IPS-20b (cell line): Measurements from ENCODE around the gene ABLIM1.

Experiments
- H3K27ac ChIP-seq: one replicate; pipeline ENCODE4 v1.5.1; 2013; ENCODE audit warnings: low read length
- H3K27me3 ChIP-seq: 2 replicates; pipeline ENCODE4 v1.6.1; 2013; ENCODE audit warnings: mild to moderate bottlenecking, low read length, inconsistent platforms; ENCODE audit not compliant: insufficient read depth
- H3K36me3 ChIP-seq: 2 replicates; pipeline ENCODE4 v1.6.1; 2013; ENCODE audit warnings: low read depth, mild to moderate bottlenecking, inconsistent platforms, low read length, moderate library complexity; ENCODE audit not compliant: insufficient read depth
- H3K4me1 ChIP-seq: 2 replicates; pipeline ENCODE4 v1.6.1; 2013; ENCODE audit warnings: mild to moderate bottlenecking, control low read depth, inconsistent platforms, low read length, moderate library complexity; ENCODE audit not compliant: insufficient read depth
- H3K4me3 ChIP-seq: 2 replicates; pipeline ENCODE4 v1.5.1; 2013; ENCODE audit warnings: mild to moderate bottlenecking, low read length, inconsistent platforms
- H3K9ac ChIP-seq: 2 replicates; pipeline ENCODE4 v1.6.1; 2013; ENCODE audit warnings: low read depth, mild to moderate bottlenecking, inconsistent platforms, low read length, moderate library complexity
- H3K9me3 ChIP-seq: 2 replicates; pipeline ENCODE4 v1.6.1; 2013; ENCODE audit warnings: mild to moderate bottlenecking, low read depth, low read length, inconsistent platforms; ENCODE audit not compliant: insufficient read depth

The ABLIM1 gene

DNA sequence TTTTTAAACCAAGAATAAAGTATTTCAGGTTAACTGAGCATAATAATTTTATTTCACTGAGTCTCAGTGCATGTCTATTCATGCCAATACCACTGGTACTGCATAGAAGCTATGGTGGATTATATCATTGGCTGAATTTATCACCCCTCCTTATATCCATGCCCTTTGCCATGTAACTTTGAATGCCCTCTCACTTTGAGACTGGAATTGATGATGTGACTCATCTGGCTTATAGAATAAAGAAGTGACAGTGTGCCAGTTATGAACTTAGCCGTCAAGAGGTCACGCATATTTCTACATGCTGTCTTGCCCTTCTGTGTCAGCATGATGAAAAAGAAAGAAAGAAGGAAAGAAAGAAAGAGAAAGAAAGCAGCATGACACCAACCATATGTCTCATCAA, 20.7 kb upstream of the ABLIM1 start:
- H3K27me3 ChIP-seq: no peaks in the 10 kb centered on the region
- H3K27ac ChIP-seq: no peak overlapping the region
- no peaks in the 10 kb centered on the region for H3K4me1 ChIP-seq
- no peak overlapping the region for H3K9ac ChIP-seq
- H3K4me3 ChIP-seq: no peak overlapping the region
- no peaks in the 10 kb centered on the region for H3K9me3 ChIP-seq
- H3K36me3 ChIP-seq: no peaks in the 10 kb centered on the region

DNA sequence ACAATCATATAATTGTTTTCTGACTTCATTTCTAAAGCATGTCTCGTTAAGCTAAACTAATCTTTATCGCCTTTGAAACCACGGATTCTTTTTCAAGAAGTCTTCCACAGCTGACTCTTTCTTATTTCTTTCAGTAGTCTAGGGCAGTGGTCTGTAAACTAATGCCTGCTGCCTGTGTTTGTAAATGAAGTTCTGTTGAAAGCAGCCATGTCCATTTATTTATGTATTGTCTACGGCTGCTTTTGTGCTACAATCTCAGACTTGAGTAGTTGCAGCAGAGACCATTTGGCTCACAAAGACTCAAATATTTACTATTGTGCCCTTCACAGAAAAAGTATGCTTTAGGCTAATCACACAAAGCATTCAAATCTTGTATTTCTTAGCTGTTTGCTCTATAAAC, 20.3 kb upstream of the ABLIM1 start:
- no peaks in the 10 kb centered on the region for H3K9me3 ChIP-seq
- no peak overlapping the region for H3K4me3 ChIP-seq
- no peaks in the 10 kb centered on the region for H3K36me3 ChIP-seq
- H3K9ac ChIP-seq: no peak overlapping the region
- H3K4me1 ChIP-seq: no peaks in the 10 kb centered on the region
- no peak overlapping the region for H3K27ac ChIP-seq
- no peaks in the 10 kb centered on the region for H3K27me3 ChIP-seq

DNA sequence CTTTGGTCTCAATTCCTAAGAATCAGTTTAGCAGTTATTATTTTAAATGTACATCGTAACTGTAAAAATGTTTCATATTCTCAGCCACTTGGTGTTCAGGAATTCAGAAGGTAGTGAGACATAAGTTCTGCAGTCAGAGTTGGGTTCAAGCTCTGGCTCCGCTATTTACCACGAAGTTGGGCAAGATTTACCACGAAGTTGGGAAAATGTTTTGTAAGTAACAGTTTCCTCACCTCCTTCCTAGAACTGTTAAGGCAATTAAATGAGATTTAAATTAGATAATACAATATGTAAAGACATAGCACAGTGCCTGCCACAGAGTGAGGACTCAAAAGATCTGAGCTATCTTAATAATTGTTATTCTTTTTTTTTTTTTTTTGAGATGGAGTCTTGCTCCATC, 16.3 kb upstream of the ABLIM1 start:
- H3K27ac ChIP-seq: no peak overlapping the region
- H3K27me3 ChIP-seq: no peaks in the 10 kb centered on the region
- H3K36me3 ChIP-seq: no peaks in the 10 kb centered on the region
- no peaks in the 10 kb centered on the region for H3K4me1 ChIP-seq
- H3K9ac ChIP-seq: no peak overlapping the region
- H3K9me3 ChIP-seq: no peaks in the 10 kb centered on the region
- H3K4me3 ChIP-seq: no peak overlapping the region

DNA sequence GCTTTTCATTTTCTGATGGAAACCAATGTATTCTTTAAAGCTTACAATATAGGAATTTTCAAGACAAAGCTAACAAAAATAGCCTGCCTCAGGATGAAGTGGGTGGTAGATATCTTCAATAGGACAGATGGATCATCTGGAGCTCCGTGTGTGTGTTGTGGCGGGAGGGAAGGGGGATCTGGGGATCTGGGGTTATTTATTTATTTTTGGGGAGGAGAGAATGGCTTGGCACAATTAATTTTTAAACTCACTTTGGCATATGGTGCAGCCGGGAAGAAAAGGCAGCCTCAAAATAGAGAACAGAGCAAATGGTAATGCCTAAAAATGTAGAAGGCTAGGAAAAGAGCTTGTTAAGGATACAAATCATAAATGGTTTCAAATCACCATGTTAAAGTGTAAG, 11.6 kb upstream of the ABLIM1 start:
- Histone ChIP-seq H3K4me3 (no peak overlapping the region), H3K9me3 (no peaks in the 10 kb centered on the region), H3K36me3 (no peaks in the 10 kb centered on the region), H3K4me1 (no peaks in the 10 kb centered on the region), H3K27ac (no peak overlapping the region), H3K9ac (no peak overlapping the region), H3K27me3 (no peaks in the 10 kb centered on the region)

DNA sequence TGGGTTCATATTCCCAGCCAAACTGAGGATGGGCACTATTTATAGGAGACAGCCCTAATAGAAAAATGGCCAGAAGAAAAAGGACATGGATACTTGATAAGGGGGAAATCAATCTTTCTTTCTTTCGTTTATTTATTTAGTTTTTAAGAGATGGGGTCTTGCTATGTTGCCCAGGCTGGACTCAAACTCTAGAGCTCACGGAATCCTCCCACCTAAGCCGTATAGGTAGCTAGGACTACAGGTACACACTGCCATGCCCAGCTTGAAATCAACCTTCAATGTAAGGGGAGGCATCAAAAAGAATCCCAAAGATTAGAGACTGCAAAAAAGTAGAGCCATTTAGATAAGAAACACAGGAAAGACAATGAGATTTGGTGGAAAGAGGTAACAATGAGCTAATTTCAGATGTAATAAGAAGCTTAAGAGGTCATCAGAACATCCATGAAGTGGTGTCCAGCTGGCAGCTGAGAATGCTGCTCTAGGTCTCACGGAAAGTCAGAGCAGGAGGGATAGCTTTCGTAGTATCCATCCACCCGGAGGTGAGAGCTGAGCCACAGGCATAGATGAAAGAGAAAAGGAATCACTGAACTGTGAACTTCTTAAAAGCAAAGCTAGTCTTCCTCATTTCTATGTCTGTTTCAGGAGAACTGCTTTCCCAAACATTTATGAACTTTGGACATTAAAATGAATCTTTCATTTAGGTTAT, 10.5 kb upstream of the ABLIM1 start:
- Histone ChIP-seq H3K4me3 (no peak overlapping the region), H3K27me3 (no peaks in the 10 kb centered on the region), H3K4me1 (peaks cover 7% of the 10 kb centered on the region), H3K36me3 (no peaks in the 10 kb centered on the region), H3K27ac (no peak overlapping the region), H3K9me3 (no peaks in the 10 kb centered on the region), H3K9ac (no peak overlapping the region)

DNA sequence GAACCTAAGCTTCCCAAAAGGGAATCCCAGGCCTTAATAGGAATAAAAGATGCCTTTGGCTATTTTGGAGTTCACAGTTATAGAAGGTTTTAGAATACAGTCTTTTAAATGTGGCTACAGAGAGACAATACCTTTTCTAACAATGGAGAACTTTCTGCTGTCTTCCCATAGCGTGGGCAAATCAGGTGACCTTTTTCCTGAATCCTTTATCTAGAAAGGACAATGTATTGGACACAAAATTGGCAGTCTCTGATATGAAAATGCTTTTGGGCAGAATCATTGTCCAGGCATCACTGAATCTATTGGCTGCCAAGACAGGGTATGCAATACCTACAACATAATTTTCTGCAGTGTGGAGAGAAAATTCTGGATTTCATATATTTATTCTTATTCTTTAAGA, 7.8 kb upstream of the ABLIM1 start:
- no peak overlapping the region for H3K4me3 ChIP-seq
- H3K27ac ChIP-seq: no peak overlapping the region
- no peaks in the 10 kb centered on the region for H3K9me3 ChIP-seq
- peaks cover 19% of the 10 kb centered on the region for H3K4me1 ChIP-seq
- no peaks in the 10 kb centered on the region for H3K36me3 ChIP-seq
- no peaks in the 10 kb centered on the region for H3K27me3 ChIP-seq
- no peak overlapping the region for H3K9ac ChIP-seq

DNA sequence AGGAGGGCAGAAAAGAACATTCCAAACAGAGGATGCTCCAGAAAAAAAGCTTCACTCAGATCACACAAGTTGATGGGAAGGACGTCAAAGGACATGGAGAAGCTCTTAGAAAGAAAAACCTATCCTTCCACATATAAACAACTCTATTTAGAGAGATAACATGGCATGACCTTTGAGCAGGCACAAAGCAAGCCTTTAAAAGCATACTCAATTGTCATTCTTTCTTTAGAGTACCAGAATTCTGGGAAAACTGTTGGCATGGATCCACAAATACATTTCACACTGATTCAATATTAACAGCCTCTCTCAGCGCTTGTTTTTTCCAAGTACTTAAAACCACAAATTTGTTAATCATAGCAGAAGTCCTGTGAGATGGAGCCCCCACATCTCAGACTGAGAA, 7.3 kb upstream of the ABLIM1 start:
- H3K4me1 ChIP-seq: peaks cover 19% of the 10 kb centered on the region

DNA sequence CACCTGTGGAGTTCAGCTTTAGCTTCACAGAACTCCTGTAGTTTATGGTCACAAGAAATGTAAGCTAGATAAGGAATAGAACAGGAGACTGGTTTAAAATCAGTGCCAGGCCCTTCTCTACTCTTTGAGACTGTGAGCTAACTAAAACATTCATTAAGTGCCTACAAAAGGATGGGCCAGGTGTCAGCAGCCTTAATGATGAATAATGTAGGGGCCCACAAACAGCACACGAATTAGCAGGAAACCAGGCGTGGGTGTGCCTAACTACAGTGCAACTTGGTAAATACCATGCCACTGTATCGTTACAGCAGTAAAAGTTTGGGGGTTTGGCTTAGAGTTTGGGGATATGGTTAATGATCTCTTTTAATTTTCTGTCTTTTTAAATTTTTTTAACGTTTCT, 6.1 kb upstream of the ABLIM1 start:
- Histone ChIP-seq H3K4me3 (no peak overlapping the region), H3K27me3 (no peaks in the 10 kb centered on the region), H3K9ac (no peak overlapping the region), H3K9me3 (no peaks in the 10 kb centered on the region), H3K27ac (no peak overlapping the region), H3K4me1 (peaks cover 19% of the 10 kb centered on the region), H3K36me3 (no peaks in the 10 kb centered on the region)

More for the DNA sequence above, 7.3 kb upstream of the ABLIM1 start:
- H3K9ac ChIP-seq: no peak overlapping the region
- no peak overlapping the region for H3K4me3 ChIP-seq
- no peaks in the 10 kb centered on the region for H3K27me3 ChIP-seq
- H3K36me3 ChIP-seq: no peaks in the 10 kb centered on the region
- no peak overlapping the region for H3K27ac ChIP-seq
- H3K9me3 ChIP-seq: no peaks in the 10 kb centered on the region

DNA sequence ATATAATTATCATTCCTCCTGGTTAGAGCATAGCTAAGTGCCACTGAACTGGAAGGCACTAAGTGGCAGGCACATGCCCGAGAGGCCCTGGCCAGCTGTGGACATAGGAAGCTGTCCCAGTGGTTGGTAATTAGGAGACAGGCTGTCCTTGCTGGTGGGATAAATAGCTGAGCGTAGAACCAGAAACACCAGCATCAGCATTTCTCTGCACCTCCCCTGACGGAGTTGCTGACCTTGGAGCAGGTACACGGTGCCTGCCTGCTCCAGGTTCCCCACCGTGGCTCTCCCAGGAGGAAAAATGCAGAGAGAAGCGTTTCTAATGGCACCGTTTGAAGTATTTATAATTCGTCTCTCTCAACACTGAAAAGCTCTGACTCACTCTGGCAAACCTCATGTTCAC, 5.6 kb upstream of the ABLIM1 start:
- Histone ChIP-seq H3K27ac (no peak overlapping the region), H3K4me3 (no peak overlapping the region), H3K27me3 (no peaks in the 10 kb centered on the region), H3K4me1 (peaks cover 19% of the 10 kb centered on the region), H3K9ac (no peak overlapping the region), H3K9me3 (no peaks in the 10 kb centered on the region), H3K36me3 (no peaks in the 10 kb centered on the region)

DNA sequence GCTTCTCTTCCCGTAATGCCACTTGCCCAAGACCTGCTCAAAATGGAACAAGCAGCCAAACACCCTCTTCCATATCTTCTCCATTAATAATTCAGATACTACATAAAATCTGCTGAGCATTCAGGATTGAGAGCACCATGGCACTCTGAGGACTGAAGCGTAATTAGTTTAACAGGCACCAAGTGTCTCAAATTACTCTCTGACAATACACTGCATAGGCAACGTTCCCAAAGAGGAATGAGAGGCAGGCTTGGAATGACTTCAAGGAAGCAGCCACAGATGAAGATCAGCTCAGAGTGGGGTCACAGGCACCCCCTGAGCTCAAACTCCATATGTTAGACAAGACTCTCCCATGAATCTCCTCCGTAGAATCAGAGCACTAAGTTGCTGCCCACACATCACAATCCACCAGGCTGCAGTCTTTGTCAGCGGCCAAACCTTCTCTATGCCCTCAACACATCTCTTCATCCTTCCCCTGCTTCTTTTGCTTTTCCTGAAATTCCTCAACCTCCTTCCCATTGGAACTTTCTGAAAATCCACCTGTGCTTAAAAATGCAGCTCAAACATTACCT, 4.7 kb upstream of the ABLIM1 start:
- Histone ChIP-seq H3K27ac (no peak overlapping the region), H3K36me3 (no peaks in the 10 kb centered on the region), H3K4me1 (peaks cover 19% of the 10 kb centered on the region), H3K9me3 (no peaks in the 10 kb centered on the region), H3K9ac (no peak overlapping the region), H3K4me3 (no peak overlapping the region), H3K27me3 (no peaks in the 10 kb centered on the region)

DNA sequence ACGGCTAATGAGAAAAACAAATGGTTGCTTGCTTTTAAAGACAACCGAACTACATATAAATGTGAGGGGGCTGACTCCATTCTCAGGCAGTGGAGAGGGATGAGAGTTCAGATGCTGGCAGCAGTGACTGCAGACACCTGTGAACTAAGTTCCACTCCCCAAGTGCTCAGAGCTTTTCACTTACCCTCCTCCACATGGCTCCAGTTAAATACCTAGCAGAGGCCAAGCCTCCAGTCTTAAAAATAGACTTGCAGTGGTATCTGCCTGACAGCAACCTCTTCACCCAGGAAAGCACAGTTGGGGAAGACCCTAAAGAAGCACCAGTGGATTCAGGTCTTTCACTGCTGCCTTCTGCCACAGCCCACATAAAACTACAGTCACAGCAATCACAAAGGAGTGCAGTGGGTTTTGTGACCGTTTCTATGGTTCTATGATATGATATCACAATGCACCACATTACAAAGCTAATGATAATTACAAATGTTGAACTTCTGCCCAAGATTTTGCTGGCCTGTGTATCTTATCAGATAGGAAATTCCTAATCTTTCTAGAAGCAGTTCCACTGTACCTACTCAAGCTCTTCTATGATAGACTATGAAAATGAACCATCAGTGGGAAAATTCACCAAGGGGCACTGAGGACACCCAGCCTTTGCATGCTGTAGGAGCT, 3.3 kb upstream of the ABLIM1 start:
- H3K27ac ChIP-seq: no peak overlapping the region
- no peak overlapping the region for H3K4me3 ChIP-seq
- no peak overlapping the region for H3K9ac ChIP-seq
- H3K4me1 ChIP-seq: peaks cover 19% of the 10 kb centered on the region
- H3K36me3 ChIP-seq: no peaks in the 10 kb centered on the region
- no peaks in the 10 kb centered on the region for H3K27me3 ChIP-seq
- H3K9me3 ChIP-seq: no peaks in the 10 kb centered on the region

DNA sequence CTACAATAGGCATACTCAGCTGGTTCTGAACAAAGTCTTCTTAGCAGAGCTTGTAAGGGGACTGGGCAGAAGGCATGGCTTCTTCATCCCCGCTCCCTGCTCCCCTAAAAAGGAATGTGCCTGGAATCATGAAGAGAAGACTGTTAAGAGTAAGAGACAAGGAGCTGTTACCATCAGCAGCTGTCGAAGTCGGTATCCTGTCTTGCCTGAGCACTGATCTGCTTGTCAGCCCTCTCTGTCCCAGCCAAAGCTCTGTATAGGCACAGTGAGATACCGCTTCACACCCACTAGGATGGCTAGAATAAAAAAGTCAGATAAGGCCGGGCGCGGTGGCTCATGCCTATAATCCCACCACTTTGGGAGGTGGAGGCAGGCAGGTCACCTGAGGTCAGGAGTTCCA, 2.4 kb downstream of the ABLIM1 start:
- H3K4me3 ChIP-seq: no peak overlapping the region
- no peak overlapping the region for H3K9ac ChIP-seq
- no peaks in the 10 kb centered on the region for H3K27me3 ChIP-seq
- no peak overlapping the region for H3K27ac ChIP-seq
- H3K4me1 ChIP-seq: no peaks in the 10 kb centered on the region
- no peaks in the 10 kb centered on the region for H3K9me3 ChIP-seq
- H3K36me3 ChIP-seq: no peaks in the 10 kb centered on the region
